ENCODE measurements around the gene SHISAL1.
"Not testable (repeated sequence)": the region's sequence is repeated elsewhere in the genome, so short reads cannot be mapped to it uniquely, and the experiment has no call there.

Gene SHISAL1

DNA sequence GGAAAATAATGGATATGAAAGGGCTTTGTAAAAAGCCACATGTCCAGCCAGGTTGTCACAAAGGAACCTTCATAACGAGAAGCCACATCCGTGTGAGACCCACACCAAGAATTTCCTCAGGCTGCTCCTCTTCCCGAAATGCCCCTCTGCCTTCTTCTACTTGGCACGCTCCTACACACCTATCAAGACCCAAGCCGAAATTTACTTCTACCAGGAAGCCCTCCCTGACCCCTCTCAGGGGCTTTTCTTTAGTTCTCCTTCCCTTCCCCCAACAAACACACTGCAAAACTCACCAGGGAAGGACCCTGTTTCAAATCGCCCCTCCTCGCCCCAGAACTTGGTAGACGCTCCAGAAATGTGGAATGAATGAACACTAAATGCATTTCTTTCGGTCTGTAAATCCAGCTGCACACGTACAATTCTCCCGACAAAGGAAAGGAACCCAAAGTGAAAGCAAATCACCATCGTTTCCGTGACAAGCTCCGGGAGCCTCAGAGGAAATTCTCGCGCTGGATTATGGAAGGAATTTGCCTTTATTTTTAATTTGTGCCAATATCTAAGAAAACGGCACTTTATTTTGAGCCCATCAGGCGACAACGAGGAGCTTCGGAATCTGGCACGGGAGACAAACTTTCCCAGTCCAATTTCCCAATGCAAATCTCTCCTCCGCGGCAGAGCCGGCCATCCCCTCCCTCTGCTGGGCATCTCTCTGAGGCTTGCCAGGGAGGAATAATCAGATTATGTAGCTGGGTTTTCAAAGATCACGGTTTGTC lies 13.2 kb upstream of the SHISAL1 start:
- no peak for DNase-seq

GRCh38 chr22:44323140-44323790 lies 10.5 kb upstream of the SHISAL1 start:
- DNase-seq: not testable (repeated sequence)

GRCh38 chr22:44319685-44320084 lies 6.9 kb upstream of the SHISAL1 start:
- no peak for DNase-seq

DNA sequence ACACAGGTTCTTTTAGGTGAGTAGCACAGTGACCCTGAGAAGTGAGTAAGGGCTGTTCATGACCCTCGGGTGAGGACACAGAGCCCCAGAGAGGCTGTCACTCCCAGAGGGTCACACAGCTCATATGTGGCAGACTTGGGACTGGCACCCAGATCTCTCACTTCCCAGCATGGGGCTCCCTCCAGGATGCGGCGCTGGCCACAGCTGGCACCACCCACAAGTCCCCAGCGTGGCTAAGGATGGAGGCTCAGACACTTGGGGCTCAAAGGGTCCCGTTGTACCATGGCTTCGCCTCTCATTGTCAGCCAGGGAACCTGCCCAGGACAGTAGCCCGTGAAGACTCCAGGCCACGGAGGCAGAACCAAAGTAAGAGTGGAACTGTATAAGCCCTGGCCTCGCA lies 6.0 kb upstream of the SHISAL1 start:
- DNase-seq: no peak

- no peak for DNase-seq
Observed at GRCh38 chr22:44317886-44318637, 5.3 kb upstream of the SHISAL1 start.

DNA sequence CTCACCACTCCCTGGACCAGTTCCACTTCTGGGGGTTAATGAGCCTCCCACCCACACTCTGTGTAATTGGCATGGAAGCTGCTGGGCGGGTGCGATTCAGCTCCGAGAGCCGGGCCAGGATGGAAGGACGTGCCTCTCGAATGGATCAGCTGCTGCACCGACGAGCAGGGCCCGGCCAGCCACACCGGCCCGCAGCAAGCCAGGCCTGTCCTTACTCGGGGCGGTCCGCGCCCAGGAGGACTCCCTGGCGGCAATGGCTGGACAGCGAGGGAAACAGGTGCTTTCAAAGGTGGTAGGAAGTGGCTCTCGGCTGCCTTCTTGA lies 4.3 kb upstream of the SHISAL1 start:
- DNase-seq: no peak

DNA sequence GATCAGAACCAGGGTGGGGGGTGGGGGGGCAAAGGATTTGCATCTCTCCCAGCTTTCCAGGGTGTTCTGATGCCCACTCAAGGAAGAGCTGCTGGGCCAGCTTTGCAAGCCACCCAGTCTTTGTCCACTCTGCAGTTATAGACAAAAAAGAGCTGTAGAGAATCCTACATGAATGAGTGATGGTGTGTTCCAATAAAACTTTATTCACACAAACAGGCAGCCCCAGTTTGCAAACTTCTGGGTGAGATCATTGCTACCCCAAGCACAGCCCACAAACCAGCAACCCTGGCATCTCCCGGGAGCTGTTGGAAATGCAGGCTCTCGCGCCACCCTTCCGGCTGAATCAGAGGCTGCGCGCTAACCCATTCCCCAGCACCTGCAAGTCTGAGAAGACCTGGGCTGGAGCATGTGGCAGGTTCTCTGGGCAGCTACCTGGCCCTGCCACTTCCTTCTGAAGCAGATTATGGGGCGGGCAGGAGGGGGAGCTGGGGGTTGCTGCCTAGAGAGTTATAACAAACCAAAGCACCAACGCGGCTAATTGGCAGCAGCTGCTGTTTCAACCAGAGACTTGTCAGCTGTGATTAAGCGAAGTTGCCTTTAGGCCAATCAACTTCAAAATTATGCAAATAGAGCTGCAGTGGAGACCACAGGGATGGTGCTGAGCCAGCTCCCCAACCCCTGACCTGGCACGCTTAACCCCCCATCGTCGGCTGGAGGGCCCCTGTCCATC lies 3.8 kb upstream of the SHISAL1 start:
- DNase-seq: no peak

- DNase-seq: no peak
Observed at GRCh38 chr22:44314425-44315067, 1.8 kb upstream of the SHISAL1 start.

DNA sequence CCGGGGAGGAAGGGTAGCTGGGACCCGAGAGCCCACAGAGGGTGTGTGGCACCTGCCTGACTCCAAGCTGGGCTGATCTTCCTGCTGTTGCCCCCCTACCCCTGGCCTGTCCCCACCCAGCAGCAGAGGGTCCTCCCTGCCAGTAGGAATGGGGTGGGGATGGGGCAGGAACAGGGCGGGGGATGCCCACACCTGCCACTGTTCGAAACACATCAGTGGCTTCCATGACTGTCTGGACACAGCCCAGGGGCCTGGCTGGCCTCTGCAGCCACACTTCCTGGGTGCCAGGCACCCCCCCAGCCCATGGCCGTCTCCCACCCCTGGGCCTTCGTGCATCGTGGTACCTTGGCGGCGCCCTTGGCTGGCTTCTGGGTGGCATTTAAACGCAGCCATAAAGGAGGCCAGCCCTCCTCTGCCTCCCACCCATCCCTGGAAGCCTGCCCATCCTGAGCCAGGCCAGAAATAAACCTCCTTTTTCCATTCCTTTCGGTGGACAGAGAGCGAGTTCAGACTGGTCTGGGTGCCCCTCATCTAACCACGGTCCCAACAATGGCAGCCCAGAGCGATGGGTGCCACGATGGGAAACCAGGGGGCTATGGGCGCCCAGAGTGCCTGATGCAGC lies 745 bp upstream of the SHISAL1 start:
- DNase-seq: no peak

- no peak for DNase-seq
Observed at GRCh38 chr22:44311855-44312170, 938 bp downstream of the SHISAL1 start.

- DNase-seq: no peak
Observed at GRCh38 chr22:44311104-44311854, 1.5 kb downstream of the SHISAL1 start.

GRCh38 chr22:44309647-44310046 lies 3.1 kb downstream of the SHISAL1 start:
- no peak for DNase-seq

DNA sequence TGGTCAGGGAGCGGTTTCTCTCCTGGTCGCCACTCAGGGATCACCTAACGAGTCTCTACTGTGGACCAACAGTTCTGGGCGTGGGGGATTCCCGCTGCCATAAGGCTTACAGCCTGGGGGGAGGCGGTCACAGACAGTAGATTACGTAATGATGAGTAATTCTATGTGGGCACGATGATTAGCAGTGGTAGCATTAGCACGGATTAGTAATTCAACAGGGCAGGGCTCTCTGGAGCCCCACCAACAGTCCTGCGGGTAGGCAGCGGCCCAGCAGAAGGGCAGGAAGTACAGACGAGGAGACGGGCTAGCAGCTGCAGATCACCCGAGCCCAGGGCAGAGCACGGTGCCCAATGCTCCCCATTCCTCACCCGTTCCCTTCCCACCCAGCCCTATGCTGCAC lies 3.6 kb downstream of the SHISAL1 start:
- DNase-seq: no peak

DNA sequence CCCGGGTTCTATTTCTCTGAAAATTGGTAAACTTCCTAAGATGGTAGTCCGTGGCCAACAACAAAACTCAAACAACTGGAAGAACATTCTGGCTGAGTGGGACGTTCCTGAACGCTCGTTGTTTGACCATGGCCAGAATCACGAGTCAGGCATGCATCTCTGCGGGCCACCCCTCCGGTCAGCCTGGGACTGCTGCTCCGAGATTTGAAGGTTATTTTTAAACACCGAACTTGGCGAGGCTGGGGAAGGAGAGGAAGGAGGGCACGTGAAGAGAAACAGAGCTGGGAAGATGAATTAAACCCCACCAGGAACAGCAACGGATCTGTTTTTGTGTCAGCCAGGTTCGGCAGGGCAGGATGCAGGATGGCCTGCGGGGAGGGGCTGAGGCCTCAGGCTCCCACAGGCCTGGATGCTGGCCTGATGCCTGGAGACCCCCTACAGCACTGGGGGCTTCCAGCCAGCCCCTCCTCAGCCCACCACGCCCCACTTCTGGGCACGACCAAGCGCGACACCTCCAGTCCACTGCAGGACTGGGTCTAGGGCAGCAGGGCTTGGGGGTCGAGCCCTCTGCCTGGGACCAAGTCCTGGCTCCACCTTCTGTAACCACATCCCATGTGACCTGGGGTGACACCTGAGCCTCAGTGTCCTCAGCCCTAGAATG lies 5.1 kb downstream of the SHISAL1 start:
- DNase-seq: no peak

GRCh38 chr22:44305888-44306287 lies 6.9 kb downstream of the SHISAL1 start:
- no peak for DNase-seq

GRCh38 chr22:44305455-44305854 lies 7.3 kb downstream of the SHISAL1 start:
- DNase-seq: no peak

DNA sequence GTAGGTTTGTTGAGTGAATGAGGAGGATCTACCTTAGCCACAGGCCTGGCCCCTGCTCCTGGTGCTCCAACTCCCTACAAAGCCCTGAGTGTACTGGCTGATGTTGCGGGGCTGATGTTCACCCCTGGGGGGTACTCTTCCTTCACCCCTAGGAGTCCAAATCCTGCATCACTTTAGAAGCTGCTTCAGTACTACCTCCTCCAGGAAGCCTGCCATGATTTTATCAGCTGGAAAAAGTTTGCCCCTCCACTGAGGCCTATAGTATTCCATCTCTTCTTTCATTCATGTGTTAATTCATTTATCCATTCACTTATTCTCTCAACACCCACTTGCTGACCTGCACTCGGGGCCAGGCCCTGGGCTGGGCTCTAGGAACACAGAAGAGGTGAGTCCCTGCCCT lies 7.8 kb downstream of the SHISAL1 start:
- DNase-seq: no peak

GRCh38 chr22:44304354-44304753 lies 8.4 kb downstream of the SHISAL1 start:
- DNase-seq: no peak

DNA sequence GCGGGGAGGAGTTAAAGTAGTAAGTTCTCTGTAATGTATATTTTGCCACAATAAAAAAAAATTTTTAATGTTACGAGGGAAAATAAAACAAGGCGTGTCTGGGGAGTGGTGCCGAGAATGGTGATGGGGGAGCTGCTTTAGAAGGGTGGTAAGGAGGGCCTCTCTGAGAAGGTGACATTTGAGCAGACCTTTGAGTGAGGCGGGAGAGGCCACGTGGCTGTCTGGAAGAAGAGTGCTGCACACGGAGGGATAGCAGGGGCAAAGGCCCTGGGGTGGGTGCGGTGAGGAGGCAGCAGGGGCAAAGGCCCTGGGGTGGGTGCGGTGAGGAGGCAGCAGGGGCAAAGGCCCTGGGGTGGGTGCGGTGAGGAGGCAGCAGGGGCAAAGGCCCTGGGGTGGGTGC lies 10.4 kb downstream of the SHISAL1 start:
- not testable (repeated sequence) for DNase-seq

DNA sequence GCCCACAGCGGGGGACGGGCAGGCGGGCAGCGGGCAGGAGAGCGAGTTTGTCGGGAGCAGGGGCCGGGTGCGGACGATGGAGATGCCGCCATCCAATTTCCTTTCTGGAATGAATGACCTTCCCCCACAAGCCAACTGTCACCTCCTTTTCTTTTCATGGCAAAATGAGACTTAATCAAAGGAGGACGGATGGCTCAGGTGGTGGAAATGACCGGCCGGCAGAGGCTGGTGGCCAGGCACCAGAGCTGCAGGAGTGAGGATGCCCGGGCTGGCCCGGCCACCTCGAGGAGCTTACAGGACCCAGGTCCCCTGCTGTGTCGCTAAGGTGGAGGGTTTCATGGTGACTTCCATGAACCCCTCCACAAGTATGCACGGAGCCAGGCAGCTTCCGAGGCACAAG lies 11.7 kb downstream of the SHISAL1 start:
- DNase-seq: no peak

GRCh38 chr22:44299124-44299523 lies 13.6 kb downstream of the SHISAL1 start:
- no peak for DNase-seq

Measured in stimulated activated CD4-positive, alpha-beta T cell treated with anti-CD3 and anti-CD28 coated beads, Interleukin-1b, Interleukin-23, amount 100 ng/mL, for 48 hours (primary cell).